A549 (cell line): ENCODE data around the gene ZNF101. TPM values are rescaled to one million over a fixed set of nuclear protein-coding genes. Genes with fewer than 3 reads are reported as not detected.

Experiments
- ATAC-seq, 2 experiments: fragments of 200-7000 bp in 1 of 2; fragments of >200 bp in 1 of 2; cut with Nextera tagmentation in 1 of 2; cut with Tn5 transposase in 1 of 2; 3 replicates each; pipeline versions ENCODE4 v1.8.0 to v1.9.1; 2018 to 2020; ENCODE audit warnings: mild to moderate bottlenecking in 1 of 2, moderate library complexity in 1 of 2
- CTCF ChIA-PET: fragments of 300-600 bp; sonication (Branson Sonifier 250); formaldehyde crosslinking; extraction: SDS; loops from one replicate; lab custom pipeline; 2021; ENCODE audit warnings: antibody characterized with exemption, inconsistent platforms; lab: Yijun Ruan, JAX
- POLR2A ChIA-PET: fragments of 350-600 bp; formaldehyde crosslinking; extraction: SDS; loops from one replicate; lab custom pipeline; 2021; ENCODE audit warnings: antibody characterized with exemption, inconsistent platforms; lab: Yijun Ruan, JAX
- DNase-seq, 2 experiments: peaks; one replicate each; pipeline versions ENCODE4 v3.0.0 to v3.0.0-alpha.2; 2011 to 2016; ENCODE audit warnings: low read depth in 1 of 2, low spot score in 1 of 2
- FAIRE-seq: peaks from 2 replicates; lab custom pipeline; 2011; peaks lifted over from hg19 to GRCh38; lab: Jason Lieb, UNC
- H3K27ac ChIP-seq, 2 experiments: fragments of >200 bp; sonication (Bioruptor Twin); formaldehyde crosslinking; 3 replicates each; pipeline ENCODE4 v1.5.1; 2016 to 2017
- H3K4me1 ChIP-seq: fragments of >200 bp; sonication (Bioruptor Twin); formaldehyde crosslinking; 3 replicates; pipeline ENCODE4 v1.6.1; 2016
- H3K4me2 ChIP-seq: fragments of >200 bp; sonication (Bioruptor Twin); formaldehyde crosslinking; 3 replicates; pipeline ENCODE4 v1.6.1; 2016
- H3K4me3 ChIP-seq: fragments of >200 bp; sonication (Bioruptor Twin); formaldehyde crosslinking; 3 replicates; pipeline ENCODE4 v1.5.1; 2016
- H3K9me3 ChIP-seq: fragments of >200 bp; sonication (Bioruptor Twin); formaldehyde crosslinking; 3 replicates; pipeline ENCODE4 v1.6.1; 2016
- CBX2 ChIP-seq: fragments of 200-600 bp; sonication (generic); IDR thresholded peaks from 2 replicates; pipeline ENCODE4 v1.6.1; 2016; ENCODE audit warnings: low read depth, mild to moderate bottlenecking, borderline replicate concordance
- CEBPB ChIP-seq, 2 experiments: fragments of >200 bp in 1 of 2; sonication (Bioruptor Twin) in 1 of 2; formaldehyde crosslinking in 1 of 2; IDR thresholded peaks; 2 replicates each; pipeline ENCODE4 v1.6.1; 2012 to 2016
- EHMT2 ChIP-seq: fragments of 200-600 bp; sonication (generic); IDR thresholded peaks from 2 replicates; pipeline ENCODE4 v1.6.1; 2016; ENCODE audit warnings: antibody characterized with exemption, low read depth, mild to moderate bottlenecking, moderate library complexity
- FOSL2 ChIP-seq, 2 experiments: fragments of 450-650 bp in 1 of 2; fragments of >200 bp in 1 of 2; sonication (Bioruptor Twin) in 1 of 2; formaldehyde crosslinking; IDR thresholded peaks; 2 replicates each; pipeline versions ENCODE4 v1.5.0 to v1.6.1; 2016 to 2020; ENCODE audit warnings: mild to moderate bottlenecking in 1 of 2, moderate library complexity in 1 of 2
- GATA3 ChIP-seq: IDR thresholded peaks from 2 replicates; pipeline ENCODE4 v1.6.1; 2012; ENCODE audit warnings: borderline replicate concordance
- HOXA7 ChIP-seq: fragments of 250-450 bp; sonication (Bioruptor Pico); IDR thresholded peaks from 2 replicates; pipeline ENCODE4 v1.5.0; 2020; ENCODE audit warnings: mild to moderate bottlenecking, moderate library complexity
- JUN ChIP-seq, 2 experiments: fragments of >200 bp; sonication (Bioruptor Twin); formaldehyde crosslinking; IDR thresholded peaks; 2 replicates in 1 of 2; 3 replicates in 1 of 2; pipeline ENCODE4 v1.6.1; 2016 to 2017
- JUNB ChIP-seq: fragments of >200 bp; sonication (Bioruptor Twin); formaldehyde crosslinking; IDR thresholded peaks from 2 replicates; pipeline ENCODE4 v1.6.1; 2016
- MAFK ChIP-seq: fragments of 450-650 bp; IDR thresholded peaks from 2 replicates; pipeline ENCODE4 v1.6.1; 2014; ENCODE audit not compliant: partially characterized antibody
- MAZ ChIP-seq: fragments of 150-350 bp; IDR thresholded peaks from 2 replicates; pipeline ENCODE4 v1.6.1; 2014; ENCODE audit warnings: antibody characterized with exemption, low read depth, low read length, borderline replicate concordance
- NFE2L2 ChIP-seq: fragments of 150-350 bp; conservative IDR thresholded peaks from 2 replicates; pipeline ENCODE4 v1.6.1; 2014; ENCODE audit warnings: low read length
- NR3C1 ChIP-seq: fragments of >200 bp; sonication (Bioruptor Twin); formaldehyde crosslinking; IDR thresholded peaks from 3 replicates; pipeline ENCODE4 v1.6.1; 2017
- POLR2A ChIP-seq: IDR thresholded peaks from 2 replicates; pipeline ENCODE4 v1.6.1; 2012; ENCODE audit warnings: mild to moderate bottlenecking, low read length
- RCOR1 ChIP-seq: fragments of 150-350 bp; IDR thresholded peaks from 2 replicates; pipeline ENCODE4 v1.6.1; 2014; ENCODE audit warnings: antibody characterized with exemption, low read length, low read depth
- RFX5 ChIP-seq: fragments of 450-650 bp; IDR thresholded peaks from 2 replicates; pipeline ENCODE4 v1.7.1; 2014; ENCODE audit warnings: antibody characterized with exemption, mild to moderate bottlenecking, moderate library complexity
- WGBS: methylation state at CpG from one replicate; pipeline ENCODE4 v1.1.6; 2017; ENCODE audit errors: missing lambda C conversion rate; 5-methylcytosine and 5-hydroxymethylcytosine counted together
- polyA plus RNA-seq, 4 experiments: library from polyadenylated mRNA; depleted of rRNA in 3 of 4; stranded (reverse); fragments of >200 nt; fragmentation: RNase III in 1 of 4; extraction: RNeasy Plus Mini Kit Qiagen cat#74134 plus additional on column Dnase treatment in 1 of 4; gene quantifications; 2 replicates in 3 of 4; 3 replicates in 1 of 4; pipeline ENCODE4 v1.2.3, GENCODE V29; 2011 to 2017
- TF ChIP-seq, protein P1 (sequence below): IDR thresholded peaks from 2 replicates; pipeline ENCODE4 v1.6.1; 2012; ENCODE audit warnings: low read depth, borderline replicate concordance
- TF ChIP-seq, protein P2 (sequence below): fragments of 150-350 bp; IDR thresholded peaks from 2 replicates; pipeline ENCODE4 v1.6.1; 2014; ENCODE audit warnings: low read depth, mild to moderate bottlenecking, low read length

The ZNF101 gene
- polyA plus RNA-seq, 2 of the 4 experiments (the other 2 are of a cell fraction): 4.9 to 7.4 TPM

GRCh38 chr19:19649155-19649554, 19.5 kb upstream of the ZNF101 start:
- no peak overlapping the region for H3K27ac ChIP-seq
- no peak for TF ChIP-seq JUNB
- TF ChIP-seq RCOR1: no peak
- no peak for TF ChIP-seq NR3C1
- no peak for TF ChIP-seq HOXA7 (CRISPR knock-in tag)
- no peaks in the 10 kb centered on the region for H3K4me1 ChIP-seq
- no peak for DNase-seq
- no peak for ATAC-seq
- ChIA-PET POLR2A (interaction anchor here (1.4 kb wide), 1 partner anchor 14 kb away, joined by 5 read pairs; the partner anchor contains the start of gene ATP13A1), CTCF (interaction anchor here (0.6 to 3.7 kb wide), 2 partner anchors 10 to 117 kb away, joined by 3 to 17 read pairs; no protein-coding TSS in a partner anchor)
- no peak overlapping the region for H3K4me2 ChIP-seq
- no peak for FAIRE-seq
- WGBS: 88% methylated on average over 4 of the region's 6 CpGs
- no peaks in the 10 kb centered on the region for H3K9me3 ChIP-seq
- no peak overlapping the region for H3K4me3 ChIP-seq

- no peak overlapping the region for H3K4me3 ChIP-seq
- ChIA-PET CTCF (interaction anchor here (3.7 kb wide), 1 partner anchor 118 kb away, joined by 17 read pairs; no protein-coding TSS in a partner anchor), POLR2A (interaction anchor here (0.6 to 1.4 kb wide), 2 partner anchors 14 to 118 kb away, joined by 3 to 5 read pairs; partner anchors contain the start of gene ATP13A1)
- no peak for TF ChIP-seq JUN (IDR thresholded peaks at IDR 0.05)
- TF ChIP-seq, protein P1, sequence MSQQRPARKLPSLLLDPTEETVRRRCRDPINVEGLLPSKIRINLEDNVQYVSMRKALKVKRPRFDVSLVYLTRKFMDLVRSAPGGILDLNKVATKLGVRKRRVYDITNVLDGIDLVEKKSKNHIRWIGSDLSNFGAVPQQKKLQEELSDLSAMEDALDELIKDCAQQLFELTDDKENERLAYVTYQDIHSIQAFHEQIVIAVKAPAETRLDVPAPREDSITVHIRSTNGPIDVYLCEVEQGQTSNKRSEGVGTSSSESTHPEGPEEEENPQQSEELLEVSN: no peak
- no peak for TF ChIP-seq MAZ
- no peak for TF ChIP-seq FOSL2 (IDR thresholded peaks at IDR 0.05)
- TF ChIP-seq FOSL2 (CRISPR knock-in tag; IDR thresholded peaks at IDR 0.05): no peak
- no peak for FAIRE-seq
- H3K9me3 ChIP-seq: no peaks in the 10 kb centered on the region
- H3K27ac ChIP-seq: no peak overlapping the region
- no peaks in the 10 kb centered on the region for H3K4me1 ChIP-seq
- H3K4me2 ChIP-seq: no peak overlapping the region
- DNase-seq: no peak
- WGBS: 93% methylated on average over 11 of the region's 22 CpGs
- ATAC-seq: no peak
Measured at GRCh38 chr19:19649580-19649995, 19.1 kb upstream of the ZNF101 start.

- CTCF ChIA-PET: interaction anchor here (1.4 to 3.7 kb wide), 2 partner anchors 9 to 118 kb away, joined by 4 to 17 read pairs; no protein-coding TSS in a partner anchor
- DNase-seq (no peak), ATAC-seq (no peak), FAIRE-seq (no peak)
- no peak overlapping the region for H3K4me3 ChIP-seq
- H3K9me3 ChIP-seq: no peaks in the 10 kb centered on the region
- H3K4me1 ChIP-seq: no peaks in the 10 kb centered on the region
- WGBS: 92% methylated on average over 4 of the region's 9 CpGs
- no peak overlapping the region for H3K27ac ChIP-seq
- H3K4me2 ChIP-seq: no peak overlapping the region
- POLR2A ChIA-PET: no interaction called here
- TF ChIP-seq POLR2A: no peak
- TF ChIP-seq EHMT2: no peak
- TF ChIP-seq RFX5: no peak
- TF ChIP-seq MAFK: no peak
- no peak for TF ChIP-seq JUN (IDR thresholded peaks at IDR 0.05)
- TF ChIP-seq CBX2: no peak
- TF ChIP-seq RCOR1: no peak
Measured at GRCh38 chr19:19650331-19650730, 18.3 kb upstream of the ZNF101 start.

- Histone ChIP-seq H3K4me1 (no peaks in the 10 kb centered on the region), H3K4me2 (no peak overlapping the region), H3K27ac (no peak overlapping the region), H3K4me3 (no peak overlapping the region), H3K9me3 (no peaks in the 10 kb centered on the region)
- 88% methylated on average over 7 of the region's 13 CpGs for WGBS
- ATAC-seq: no peak
- ChIA-PET CTCF (interaction anchor here (1.4 to 3.7 kb wide), 2 partner anchors 8 to 119 kb away, joined by 4 to 17 read pairs; no protein-coding TSS in a partner anchor), POLR2A (no interaction called here)
- no peak for DNase-seq
- FAIRE-seq: no peak
- TF ChIP-seq, protein P2, sequence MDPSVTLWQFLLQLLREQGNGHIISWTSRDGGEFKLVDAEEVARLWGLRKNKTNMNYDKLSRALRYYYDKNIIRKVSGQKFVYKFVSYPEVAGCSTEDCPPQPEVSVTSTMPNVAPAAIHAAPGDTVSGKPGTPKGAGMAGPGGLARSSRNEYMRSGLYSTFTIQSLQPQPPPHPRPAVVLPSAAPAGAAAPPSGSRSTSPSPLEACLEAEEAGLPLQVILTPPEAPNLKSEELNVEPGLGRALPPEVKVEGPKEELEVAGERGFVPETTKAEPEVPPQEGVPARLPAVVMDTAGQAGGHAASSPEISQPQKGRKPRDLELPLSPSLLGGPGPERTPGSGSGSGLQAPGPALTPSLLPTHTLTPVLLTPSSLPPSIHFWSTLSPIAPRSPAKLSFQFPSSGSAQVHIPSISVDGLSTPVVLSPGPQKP: no peak
- TF ChIP-seq EHMT2: no peak
- no peak for TF ChIP-seq CEBPB (IDR thresholded peaks at IDR 0.05)
- TF ChIP-seq GATA3: no peak
- TF ChIP-seq NFE2L2: no peak
Measured at GRCh38 chr19:19651076-19651475, 17.6 kb upstream of the ZNF101 start.
